ENCODE data around the gene HOXD8.

The HOXD8 gene

DNA sequence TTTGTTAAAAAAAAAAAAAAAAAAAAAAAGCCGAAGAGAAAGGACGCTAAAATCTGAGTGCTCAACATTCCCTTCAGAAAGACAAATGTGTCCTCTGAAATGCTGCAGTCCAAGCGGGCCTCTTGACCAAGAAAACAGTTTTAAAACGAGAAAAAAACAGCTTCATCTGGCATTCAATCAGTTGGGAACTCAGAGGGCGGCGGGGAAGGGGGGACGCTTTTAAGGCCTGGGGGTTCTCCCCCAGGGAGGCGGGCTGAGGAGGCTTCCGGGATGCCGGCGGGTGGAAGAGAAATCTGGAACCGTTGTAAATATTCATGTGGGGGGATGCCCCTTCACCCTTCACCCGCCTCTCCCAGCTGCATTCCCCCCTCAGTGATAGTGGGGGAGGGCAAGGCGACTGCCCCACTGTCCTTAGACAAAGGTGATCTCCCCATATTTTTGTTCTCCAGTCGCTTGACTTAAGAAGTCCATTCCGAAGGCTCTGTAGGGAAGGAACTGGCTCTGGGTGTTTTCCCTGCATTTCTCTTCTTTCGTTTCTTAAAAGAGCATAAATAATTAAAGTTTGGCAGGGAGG lies 25.7 kb upstream of the HOXD8 start:
- DNase-seq (ENCODE audit: low spot score), result no peak

DNA sequence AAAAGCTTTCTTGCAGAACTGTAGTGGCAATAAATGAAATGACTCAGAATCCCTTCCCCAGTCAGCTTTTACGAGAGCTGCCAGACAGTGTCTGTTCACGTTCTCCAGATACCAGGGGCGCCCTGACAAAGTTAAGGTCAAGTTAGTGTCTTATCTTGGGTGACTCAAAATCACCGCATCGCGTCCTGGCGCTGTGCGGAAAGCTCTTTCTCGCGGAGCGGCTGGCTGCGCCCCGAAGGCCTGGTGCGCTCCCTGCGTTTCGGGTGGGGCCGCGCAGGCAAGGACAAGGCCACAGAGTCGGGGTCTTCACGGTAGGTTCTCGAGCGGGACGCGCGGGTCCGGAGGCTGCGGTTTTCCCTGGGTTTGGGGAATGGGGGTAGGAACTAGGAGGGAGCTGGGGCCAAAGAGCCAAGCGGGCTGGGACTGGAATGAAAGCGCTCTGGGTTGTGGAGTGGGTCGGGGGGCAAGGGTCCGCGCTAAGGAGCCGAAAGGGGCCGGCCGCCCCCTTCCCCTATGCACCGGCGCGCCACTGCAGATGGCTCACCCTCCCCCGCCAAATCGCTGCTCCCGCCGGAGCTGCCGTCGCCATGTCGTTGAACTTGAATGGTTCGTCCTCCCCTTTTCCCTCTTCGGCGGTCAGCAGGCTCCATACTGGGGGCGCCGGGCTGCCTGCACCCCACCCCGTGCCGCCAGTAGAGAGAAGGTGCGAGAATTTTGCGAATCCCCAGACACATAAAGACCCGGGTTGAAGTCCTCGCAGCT lies 25.0 kb upstream of the HOXD8 start:
- DNase-seq (ENCODE audit: low spot score), result no peak

GRCh38 chr2:176105078-176105729 lies 24.3 kb upstream of the HOXD8 start:
- DNase-seq (ENCODE audit: low spot score), result no peak

DNA sequence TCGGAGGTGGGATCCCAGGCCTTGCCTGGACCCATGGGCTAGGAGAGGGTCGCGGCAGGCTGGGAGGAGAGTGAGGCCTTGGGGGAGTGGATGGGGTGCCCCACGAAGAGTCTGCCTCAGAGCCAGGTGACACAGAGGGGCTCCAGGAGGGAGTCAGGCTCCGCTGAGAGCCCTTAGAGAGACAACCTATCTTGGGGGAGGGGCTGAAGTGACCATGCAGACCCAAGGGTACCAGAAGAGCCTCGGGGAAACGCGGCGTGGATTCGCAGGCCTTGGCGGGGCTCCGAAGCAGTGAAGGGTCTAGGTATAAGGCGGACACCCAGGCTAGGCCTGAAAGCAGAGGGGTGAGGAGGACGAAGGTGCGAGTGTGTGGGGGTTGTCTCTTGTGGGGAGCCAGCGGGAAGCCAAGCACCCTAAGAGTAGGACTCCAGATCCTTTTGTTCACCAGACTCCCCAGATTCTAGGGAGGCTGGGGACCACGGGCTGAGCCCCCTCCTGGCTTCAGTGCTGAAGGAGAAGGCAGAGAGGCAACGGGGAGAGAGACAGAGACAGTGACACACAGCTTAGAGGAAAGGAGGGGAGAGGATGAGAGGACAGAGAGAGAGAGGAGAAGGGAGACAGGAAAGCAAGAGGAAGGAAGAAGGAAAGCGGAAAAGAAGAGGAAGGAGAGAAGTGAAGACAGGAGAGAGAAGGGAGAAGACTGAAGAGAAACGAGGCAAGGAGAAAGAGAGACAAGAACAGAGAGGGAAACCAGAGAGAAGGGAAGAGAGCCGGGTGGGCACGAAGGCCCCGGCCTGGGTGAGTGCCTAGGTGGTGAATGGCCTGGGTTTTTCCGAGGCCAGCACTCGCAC lies 23.6 kb upstream of the HOXD8 start:
- DNase-seq (ENCODE audit: low spot score), result no peak

DNA sequence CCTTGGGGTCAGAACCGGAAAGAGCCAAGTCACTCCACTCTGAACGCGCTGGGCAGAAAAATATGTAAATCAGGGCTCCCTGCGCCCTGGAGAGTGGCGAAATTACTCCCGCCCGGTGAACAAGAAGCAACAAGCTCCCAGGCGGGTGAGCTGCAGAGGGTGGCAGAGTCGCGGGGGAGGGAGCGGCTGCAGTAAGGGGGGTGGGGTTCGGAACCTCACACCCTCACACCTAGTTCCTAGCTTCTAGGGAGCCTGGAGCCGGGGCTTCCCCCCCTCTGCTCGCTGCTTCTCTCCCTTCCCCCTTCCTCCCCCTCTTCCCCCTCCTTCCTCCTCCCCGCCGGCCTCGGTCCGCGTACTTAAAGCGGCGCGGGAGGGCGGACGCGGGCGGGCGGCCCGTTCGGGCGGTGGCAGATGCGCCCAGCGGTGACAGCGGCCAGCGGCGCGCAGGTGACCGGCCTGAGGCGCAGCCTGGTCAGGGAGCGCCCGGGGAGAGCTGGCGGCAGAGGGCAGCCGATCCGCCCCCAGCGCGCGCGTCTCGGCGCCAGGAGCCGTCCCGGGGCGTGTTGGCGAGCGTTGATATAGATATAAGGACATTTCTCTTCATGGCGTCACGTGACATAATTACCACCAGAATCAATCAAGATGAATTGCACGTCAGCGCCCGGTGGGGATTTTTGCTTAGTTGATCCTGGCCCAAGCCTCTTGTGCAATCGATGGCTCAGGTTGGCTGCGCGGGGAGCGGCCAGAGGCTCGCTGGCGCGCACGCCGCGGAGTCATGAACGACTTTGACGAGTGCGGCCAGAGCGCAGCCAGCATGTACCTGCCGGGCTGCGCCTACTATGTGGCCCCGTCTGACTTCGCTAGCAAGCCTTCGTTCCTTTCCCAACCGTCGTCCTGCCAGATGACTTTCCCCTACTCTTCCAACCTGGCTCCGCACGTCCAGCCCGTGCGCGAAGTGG lies 22.6 kb upstream of the HOXD8 start, which contains the start of gene HOXD11:
TSS of gene HOXD11 (plus strand) at position 700 of the 959 bp plus-strand sequence. CDS start at position 776, 76 bp downstream.
- no peak for DNase-seq (ENCODE audit: low spot score)

DNA sequence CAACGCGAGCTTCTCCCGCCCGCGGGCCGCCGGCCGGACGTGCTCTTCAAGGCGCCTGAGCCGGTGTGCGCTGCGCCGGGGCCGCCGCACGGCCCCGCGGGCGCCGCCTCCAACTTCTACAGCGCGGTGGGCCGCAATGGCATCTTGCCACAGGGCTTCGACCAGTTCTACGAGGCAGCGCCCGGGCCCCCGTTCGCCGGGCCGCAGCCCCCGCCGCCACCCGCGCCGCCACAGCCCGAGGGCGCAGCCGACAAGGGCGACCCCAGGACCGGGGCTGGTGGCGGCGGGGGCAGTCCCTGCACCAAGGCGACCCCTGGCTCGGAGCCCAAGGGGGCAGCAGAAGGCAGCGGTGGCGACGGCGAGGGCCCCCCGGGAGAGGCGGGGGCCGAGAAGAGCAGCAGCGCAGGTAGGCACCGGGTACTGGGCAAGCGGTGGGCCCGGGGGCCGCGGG lies 21.7 kb upstream of the HOXD8 start:
- DNase-seq (ENCODE audit: low spot score), result no peak

GRCh38 chr2:176109192-176109901 lies 20.2 kb upstream of the HOXD8 start:
- no peak for DNase-seq (ENCODE audit: low spot score)

DNA sequence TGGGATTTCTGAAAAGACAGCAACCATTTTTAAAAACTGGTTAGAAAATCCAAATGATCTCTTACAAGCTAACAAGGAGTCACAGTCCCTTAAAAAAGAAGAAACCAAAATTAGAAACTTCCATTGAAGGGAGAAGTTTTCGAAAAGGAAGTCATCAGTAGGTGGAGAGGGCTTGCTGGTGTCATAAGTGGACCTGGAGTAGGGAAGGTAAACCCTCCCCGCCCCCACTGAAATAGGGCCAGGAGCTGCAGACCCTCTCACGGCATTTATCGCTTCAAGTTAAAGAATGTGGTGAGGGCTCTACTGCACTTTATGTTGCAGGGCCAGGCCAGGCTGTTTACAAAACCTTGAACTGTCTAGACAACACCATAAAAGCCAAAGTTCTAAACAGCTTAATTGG lies 19.6 kb upstream of the HOXD8 start:
- no peak for DNase-seq (ENCODE audit: low spot score)

DNA sequence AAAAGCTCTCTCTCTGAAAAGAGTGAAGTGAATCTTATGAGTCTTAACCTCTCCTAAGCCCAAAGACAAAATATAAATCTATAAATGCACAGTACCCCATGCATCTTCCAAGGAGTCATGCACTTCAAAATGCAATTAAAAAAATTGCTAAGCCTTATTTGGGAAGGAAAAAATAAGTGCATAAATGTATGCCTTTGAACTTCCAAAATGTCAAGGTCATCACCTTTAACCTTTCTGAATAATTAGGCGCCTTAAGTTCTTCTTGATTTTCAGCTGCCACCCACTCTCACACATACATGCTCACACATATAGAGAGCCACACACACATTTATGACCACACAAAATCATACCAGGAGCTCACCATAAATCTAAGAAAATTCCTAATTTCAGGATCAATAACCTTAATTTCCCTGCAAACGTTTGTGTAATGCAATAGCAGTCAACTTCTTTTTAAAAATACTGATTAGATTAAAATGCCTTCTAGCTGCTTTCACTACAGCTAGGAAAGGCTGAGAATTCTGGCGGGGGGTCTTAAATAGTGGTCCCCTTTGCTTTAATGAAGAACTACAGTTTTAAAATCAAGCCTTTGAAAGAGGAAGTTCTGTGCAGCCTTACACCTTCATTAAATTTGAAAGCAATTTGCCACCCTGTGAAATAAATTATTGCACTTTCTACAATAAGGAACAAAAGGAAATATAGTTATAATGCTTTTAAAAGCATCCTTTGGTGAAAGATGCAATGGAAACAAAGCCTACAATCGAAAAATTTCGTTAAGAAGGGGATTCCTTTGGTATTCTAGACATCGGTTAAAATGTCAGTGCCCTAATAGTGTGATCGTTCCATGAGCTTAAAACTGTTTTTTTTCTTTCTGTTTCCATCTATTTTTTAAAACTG lies 18.8 kb upstream of the HOXD8 start:
- DNase-seq (ENCODE audit: low spot score), result no peak

DNA sequence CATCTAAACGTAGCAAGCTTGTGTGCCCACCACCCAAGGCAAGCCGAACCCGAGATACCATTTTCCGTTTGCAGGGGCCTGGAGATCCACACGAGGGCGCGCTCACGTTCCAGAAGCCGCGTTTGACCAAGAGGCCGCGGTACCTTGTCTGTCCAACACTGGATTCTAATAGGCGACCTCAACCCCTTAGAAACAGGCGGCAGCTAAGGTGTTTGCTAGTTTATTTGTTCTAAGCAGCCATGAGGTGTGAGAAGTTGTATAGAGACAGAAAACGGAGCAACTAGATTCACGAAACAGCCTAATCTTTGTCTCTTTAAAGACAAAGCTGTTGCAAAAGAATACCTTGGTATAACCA lies 18.2 kb upstream of the HOXD8 start:
- no peak for DNase-seq (ENCODE audit: low spot score)

- no peak for DNase-seq (ENCODE audit: low spot score)
Observed at GRCh38 chr2:176111846-176112374, 17.6 kb upstream of the HOXD8 start.

- no peak for DNase-seq (ENCODE audit: low spot score)
Observed at GRCh38 chr2:176112375-176113302, 16.9 kb upstream of the HOXD8 start.

GRCh38 chr2:176114120-176114929 lies 15.2 kb upstream of the HOXD8 start:
- no peak for DNase-seq (ENCODE audit: low spot score)

DNA sequence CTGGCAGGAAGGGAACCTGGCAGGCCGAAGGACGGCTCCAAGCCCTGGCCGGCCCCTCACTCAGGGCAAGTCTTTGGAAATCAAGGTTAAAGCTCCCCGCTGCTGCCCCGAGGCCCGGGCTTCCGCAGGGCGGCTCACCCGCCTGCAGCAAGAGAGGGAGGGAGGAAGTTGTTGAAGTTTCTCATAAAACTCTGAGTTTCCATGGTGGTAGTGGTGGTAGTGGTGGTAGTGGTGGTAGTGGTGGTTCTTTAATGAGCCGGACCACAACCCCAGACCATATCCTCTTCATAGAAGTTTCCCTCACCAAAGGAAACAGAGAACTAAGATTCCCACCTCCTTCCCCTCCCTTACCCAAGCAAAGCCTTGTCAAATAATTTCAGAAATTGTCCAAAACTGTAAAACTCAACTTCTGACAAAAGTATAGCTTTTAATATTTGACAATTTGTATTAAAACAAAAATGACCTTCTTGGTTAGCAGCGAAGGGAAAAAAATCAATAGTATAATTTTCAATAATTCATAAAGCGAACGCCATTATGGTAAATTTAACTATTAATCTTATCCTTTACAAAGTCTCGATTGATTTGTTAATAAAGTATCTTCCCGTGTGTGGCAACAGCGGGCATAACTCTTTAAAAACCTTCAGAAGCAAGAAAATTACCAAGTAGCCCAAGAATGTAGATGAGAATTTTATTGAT lies 14.4 kb upstream of the HOXD8 start:
- no peak for DNase-seq (ENCODE audit: low spot score)

- no peak for DNase-seq (ENCODE audit: low spot score)
Observed at GRCh38 chr2:176115883-176116813, 13.4 kb upstream of the HOXD8 start, which contains the start of gene HOXD10. Gene HOXD10 (plus strand): TSS chr2:176116778. CDS start chr2:176116834, 56 bp downstream.
